Measurements from ENCODE around the gene GRXCR1.

GRXCR1 gene

DNA sequence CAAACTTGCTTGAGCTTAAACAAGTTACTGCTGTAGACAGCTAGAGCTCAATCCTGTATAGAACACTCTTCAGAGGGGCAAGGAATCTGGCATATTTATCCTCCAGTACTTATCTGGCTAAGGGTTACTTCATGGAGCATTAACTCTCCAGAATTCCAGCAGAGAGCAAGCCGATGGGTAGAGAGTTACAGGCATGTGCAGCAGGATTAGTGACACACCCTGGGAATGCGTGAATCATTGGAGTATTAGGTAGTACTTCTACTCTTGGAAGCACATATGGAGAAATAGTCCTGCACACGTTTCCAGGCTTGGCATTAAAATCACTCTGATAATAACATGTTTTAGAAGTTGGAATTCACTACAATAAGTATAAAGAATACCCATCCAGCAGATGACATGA is 35.4 kb downstream of the GRXCR1 start:
- no peak for FAIRE-seq
- DNase-seq (ENCODE audit: low spot score), result no peak

DNA sequence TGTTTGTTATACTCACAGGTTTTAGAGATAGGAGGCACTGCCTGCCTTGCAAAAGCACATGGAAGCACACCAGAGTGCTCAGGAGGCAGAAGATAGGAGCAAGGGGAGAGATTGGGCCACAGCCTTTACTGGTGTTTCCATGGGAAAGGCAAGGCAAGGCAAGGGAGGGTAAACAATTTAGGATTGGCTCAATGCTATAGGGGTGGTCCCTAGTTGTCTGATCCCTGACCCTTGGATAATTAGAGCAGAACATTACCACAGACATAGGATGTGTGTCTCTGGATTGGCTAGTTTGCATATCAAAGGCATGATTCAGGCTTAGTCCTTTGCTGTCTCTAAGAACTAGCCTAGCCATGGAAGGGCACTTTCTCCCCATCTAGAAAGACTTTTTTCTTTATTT is 36.1 kb downstream of the GRXCR1 start:
- no peak for FAIRE-seq
- DNase-seq (ENCODE audit: low spot score), result no peak

DNA sequence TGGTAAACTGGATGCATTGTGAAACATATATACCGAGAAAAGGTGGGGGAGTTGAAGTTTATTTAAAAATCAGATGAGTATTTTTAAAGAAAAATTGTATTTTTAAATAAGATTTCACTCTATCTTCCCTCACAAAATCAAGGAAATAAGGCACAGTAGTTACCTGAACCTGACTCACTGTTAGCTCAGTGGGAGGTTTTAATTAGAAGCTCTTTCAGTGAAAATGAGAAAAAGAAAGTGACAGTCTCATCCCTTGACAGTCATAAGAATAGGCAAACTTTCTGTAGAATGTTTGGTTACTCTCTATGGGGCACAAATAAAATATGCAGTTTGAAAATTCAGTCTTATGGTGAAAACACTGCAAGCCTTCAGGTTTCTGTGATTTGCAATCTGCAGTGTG is 49.7 kb downstream of the GRXCR1 start:
- DNase-seq (ENCODE audit: low spot score) (no peak), FAIRE-seq (no peak)

DNA sequence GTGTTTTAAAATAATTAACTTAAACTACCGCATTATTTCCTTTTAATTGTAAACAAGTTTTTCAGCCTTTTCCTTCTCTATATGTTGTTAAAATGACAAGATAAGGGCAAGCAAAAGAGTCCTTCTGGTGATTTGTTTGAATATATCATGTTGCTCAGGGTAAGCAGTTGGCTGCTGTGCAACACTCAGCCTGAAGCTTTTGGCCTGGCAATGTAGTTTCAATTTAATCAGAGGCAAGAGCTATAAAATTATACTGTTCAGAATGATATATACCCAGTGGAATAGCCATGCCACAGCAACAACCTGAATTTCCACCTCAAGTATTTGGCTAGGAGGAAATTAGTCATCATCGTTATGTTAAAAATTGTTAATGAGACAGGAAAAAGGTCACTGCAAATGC is 53.4 kb downstream of the GRXCR1 start:
- DNase-seq (ENCODE audit: low spot score) (no peak), FAIRE-seq (no peak)

DNA sequence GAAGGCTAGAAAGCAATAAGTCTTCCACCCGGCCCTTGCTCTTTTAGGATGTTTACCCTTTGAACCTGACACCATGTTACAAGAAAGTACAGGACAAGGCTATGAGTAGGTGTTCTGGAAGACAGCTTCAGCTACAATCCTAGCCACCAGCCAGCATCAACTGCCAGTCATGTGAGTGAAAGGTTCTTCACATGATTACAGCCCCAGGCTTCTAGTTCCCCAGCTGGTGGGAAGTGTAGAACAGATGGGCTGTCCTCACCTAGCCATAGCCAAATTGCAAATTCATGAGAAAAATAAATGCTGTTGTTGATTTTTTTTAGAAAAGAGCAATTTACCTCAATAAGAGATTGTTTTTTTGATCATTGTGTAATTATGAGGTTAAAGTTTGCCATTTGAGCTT is 60.8 kb downstream of the GRXCR1 start:
- no peak for DNase-seq (ENCODE audit: low spot score)
- no peak for FAIRE-seq

DNA sequence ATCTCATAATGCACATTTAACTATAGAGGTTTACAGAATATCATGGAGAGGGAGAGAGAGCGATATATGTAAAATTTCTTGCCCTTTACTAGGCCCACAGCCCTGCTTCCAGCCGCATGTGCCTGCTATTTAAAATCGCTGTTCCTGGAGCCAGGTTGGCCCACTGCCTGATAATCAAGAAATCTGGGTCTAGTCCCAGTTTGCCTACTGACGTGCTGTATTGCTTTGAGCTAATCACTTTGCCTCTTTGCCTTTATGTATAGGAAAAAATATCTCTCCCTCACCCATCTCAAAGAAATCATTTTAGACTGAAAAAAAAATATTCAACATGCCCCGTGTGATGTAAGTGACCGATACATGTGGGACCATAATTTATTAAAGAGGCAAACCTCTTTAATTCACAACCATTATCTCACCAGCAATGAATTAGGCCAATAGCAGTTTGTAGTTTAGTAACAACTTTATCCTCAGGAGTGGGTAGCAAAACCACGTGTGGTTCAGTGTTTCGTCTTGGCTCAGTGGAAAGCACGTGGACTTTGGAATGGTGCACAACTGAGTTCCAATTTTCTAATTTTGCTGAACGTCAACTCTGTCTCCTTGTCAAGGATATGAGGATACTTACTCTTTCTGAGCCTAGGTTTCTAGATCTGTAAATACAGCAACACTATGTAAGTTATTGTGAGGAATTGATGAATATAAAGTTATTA is 62.6 kb downstream of the GRXCR1 start:
- FAIRE-seq, result no peak
- DNase-seq (ENCODE audit: low spot score), result no peak

DNA sequence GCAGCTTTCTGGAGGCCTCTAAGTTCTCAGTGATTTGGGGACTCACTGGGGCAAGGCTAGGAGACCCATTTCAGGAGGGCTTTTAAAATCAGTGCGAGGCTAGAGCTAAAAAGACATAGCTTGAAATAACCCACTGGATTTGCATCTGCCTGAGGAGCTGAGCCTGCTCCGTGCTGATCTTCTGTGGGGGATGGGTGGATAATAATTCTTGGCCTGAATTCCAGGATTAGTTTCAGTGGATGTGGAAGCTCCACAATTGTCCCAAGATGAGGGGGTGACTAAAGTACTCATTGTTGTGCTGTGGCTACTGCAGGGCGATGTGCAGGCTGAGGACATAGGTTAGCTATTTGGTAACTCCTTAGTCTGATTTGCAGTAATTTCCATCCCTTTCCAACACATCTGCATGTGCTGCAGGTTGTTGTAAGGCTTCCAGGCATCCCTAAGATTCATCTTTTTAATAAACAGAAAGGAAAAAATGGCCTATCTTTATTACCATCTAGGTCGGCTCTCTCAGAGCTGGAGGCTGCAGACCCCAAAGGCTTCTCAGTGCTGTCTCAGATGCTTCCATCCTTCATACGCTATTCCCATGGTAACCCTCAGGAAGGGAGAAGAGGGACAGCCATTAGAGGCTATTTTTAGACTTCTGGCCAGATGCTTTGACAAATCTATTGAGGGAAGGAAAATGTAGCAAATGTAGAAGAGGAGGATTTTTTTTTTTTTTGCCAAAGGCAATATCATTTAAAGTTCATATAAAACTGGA is 63.4 kb downstream of the GRXCR1 start:
- FAIRE-seq (no peak), DNase-seq (ENCODE audit: low spot score) (no peak)

DNA sequence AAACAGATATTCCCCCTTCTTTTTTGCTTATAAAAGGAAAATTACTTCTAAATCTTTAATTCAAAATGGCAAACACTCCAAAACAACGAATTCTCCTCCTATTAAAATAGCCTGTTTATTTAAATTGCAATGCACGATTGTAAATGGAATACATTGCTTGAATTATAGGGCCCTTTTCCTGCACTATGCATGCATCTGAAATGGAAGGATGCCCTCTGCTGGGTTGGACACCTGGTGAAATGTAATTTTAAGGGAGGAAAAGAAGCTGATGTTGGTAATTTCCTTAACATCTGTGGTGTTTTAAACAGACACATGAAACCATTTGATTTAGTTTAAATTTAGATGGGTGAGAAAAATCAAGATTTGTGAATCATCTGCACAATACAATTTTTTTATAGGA is 72.8 kb downstream of the GRXCR1 start:
- no peak for FAIRE-seq
- no peak for DNase-seq (ENCODE audit: low spot score)

DNA sequence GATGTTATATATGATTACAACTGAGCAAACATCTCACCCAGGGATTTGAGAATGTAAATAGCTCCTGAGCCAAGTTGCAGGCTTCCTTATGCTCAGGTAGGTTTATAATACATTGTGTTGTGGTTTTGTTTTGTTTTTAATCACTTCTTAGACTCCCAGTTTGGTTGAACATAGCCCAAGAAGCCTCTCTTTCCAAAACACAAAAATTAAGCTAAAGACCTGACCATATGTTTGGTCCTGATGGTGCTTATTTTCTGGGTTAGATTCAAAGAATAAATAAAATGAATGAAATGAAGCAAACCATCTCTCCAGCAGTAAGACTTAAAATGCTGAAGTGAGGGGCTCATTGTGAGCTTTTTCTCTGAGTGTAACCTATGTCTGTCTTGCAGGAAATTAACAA is 93.5 kb downstream of the GRXCR1 start:
- DNase-seq (ENCODE audit: low spot score), result no peak
- FAIRE-seq, result no peak

DNA sequence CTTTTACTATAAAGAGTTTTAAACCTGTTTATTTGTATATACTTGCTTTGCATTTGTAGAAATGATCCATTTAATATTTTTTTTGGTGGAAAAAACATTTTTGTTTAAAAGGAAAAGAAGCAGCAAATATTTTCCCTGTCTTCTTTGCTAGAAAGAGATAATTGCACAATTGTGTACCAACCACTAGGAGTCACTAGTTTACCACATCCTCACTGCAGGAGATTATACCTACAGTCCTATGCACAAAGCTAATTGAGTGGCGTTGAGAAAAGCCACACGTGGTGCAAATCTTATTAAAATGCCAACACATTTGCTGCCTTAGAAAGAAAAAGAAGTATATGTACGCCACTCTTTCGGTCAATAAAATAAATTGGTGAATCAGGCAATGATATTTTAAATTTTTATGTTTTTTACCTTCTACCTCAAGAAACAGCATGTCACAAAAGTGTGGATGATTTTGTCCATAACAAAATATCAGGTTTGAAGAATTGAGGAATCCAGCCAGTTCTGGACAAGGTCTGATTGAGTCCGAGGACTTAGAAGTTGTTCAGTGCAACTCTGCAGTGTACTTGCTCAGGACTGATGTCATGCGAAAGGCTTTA is 102.9 kb downstream of the GRXCR1 start:
- DNase-seq (ENCODE audit: low spot score) (peak; percentile 33), FAIRE-seq (peak; percentile 34)

DNA sequence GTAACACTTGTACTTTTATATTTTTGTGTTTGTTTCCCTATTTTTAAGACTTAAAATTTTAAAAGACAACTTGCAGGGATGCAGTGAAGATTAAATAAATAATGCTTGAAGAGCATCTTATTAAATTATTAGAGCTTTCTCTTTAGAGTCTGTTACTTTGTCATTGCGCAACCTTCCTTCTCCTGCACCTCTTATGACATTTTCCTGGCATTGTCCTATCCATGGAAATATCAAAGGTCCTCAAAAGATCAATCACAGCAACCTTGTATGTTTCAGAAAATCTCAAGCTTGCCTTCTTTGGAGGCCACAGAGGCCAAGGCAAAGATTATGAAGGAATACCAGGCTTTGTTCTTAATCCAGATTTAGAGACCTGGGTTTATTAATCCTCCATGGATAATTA is 116.3 kb downstream of the GRXCR1 start:
- FAIRE-seq, result no peak
- no peak for DNase-seq (ENCODE audit: low spot score)

DNA sequence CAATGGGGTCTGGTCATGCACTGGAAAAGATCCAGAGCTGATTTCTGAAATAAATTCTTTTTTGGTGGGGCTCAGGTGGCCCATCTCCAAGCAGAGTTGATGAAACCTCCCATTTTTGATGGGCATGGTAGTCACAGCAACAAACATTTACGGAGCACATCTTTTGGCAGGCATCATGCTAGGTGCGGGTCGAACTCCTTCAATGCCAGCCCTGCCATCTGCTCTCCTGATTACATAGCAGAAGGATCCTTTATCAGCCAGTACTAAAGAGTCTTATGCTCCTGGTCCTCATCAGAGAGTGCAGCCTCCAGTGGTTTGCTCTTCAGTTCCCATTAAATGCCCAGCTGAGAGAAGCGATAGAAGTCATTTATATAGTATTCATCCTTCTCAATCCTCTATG is 121.7 kb downstream of the GRXCR1 start:
- DNase-seq (ENCODE audit: low spot score) (no peak), FAIRE-seq (no peak)

DNA sequence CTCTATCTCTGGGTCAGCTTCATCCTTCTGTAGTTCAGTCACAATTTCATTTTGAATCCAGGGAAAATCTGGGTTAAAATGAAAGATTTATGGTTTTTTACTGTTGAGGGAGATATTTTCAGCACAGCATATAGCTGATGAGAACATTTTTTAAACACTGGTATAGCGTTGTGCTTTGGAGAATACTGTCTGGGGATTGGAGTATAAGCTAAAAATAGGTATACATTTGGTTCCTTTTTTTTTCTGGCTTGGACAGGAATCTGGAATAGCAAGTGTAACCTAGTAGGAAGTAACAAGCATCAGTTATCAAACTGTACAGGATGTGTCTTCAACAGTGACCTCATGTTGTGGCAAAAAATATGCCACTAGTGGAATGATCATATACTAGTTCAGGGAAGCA is 149.1 kb downstream of the GRXCR1 start:
- DNase-seq (ENCODE audit: low spot score) (no peak), FAIRE-seq (no peak)

DNA sequence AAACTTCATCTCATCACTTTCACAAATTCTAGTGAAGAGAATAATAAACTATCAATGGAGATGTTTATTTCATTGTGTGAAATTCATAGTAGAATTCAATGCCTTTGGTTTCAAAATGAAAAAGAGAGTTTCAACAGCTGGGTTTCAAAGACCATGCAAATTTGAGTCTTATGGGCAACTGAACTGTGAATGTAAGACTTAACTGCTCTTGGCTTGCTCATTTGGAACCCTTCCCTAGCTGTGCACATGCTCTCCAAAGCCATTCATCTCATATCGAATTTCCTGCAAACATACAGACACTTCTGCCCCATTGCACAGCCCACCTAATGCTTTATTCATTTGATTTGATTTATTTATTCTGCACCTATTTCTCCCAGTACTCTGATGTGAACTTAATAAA is 154.5 kb downstream of the GRXCR1 start:
- FAIRE-seq (no peak), DNase-seq (ENCODE audit: low spot score) (no peak)

DNA sequence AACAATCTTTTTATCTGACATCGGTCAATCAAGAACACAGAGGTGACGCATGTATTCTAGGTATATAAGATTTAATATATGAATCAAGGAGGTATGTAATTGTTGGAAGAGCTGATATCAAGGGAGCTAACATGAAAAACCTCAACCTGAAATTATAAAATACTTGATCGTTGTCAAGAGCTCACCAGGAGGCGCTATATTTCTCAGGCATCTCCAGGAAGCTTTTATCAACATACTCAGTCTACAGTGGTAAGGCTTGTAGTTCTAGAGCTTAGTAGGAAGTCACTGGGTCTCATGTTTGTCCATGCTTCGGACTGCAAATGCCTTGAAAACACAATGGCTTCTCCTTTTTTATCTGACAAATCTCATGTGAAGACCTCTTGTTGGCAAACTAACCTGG is 156.1 kb downstream of the GRXCR1 start:
- DNase-seq (ENCODE audit: low spot score) (no peak), FAIRE-seq (no peak)

DNA sequence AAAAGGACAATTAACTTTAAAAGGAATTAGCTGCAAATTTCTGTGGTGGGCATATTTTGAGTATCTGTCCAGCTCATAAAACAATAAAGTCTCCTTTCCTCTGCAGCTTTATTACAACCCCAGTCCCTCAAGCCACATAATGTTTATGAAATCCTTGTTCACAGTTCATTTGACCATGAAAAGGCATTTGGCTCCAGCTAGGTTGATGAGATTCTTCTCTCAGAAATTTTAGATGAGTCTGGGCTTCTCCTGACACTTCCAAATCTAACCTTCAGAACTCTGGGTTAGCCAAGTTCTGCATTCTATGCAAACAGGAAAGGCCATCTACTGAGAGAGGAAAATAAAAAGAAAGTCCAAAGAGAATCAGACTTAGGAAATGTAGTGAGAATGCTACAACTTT is 156.8 kb downstream of the GRXCR1 start:
- DNase-seq (ENCODE audit: low spot score) (no peak), FAIRE-seq (no peak)

DNA sequence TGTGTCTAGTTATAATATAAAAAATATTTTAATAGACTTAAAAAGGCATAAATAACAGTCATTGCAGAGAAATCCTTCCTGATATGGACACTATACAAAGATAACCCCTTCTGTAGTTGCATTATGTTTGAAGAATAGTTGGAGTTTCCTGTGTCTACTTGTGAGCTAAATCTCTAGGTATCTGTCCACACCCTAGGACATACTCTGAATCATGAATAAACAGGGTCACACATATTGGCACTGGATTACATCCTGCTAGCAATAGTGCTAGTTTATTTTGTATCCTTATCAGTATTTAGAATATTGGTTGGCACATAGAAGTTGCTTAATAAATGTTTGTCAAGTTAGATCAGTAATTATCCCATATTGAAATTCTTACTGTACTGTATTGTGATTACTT is 173.9 kb downstream of the GRXCR1 start:
- DNase-seq (ENCODE audit: low spot score) (no peak), FAIRE-seq (no peak)

DNA sequence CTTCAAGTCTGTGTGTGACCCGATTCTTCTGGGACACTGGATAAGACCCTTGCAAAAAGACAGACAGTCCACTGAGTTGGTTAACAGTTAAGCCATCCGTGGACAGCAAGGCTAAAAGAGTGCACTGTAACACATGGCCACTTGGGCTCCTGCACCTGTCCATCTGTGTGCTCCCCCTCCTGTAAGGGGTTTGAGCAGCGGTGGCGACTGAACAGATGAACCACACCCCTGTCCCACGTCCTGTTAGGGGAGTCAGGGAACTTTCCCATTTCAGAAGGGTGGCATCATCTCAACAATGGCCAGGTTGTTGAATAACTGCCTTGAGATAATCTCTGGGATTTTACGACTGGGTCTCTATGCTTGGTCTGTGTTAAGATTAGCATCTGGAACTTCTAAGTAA is 178.6 kb downstream of the GRXCR1 start:
- DNase-seq (ENCODE audit: low spot score) (no peak), FAIRE-seq (no peak)

Measured in RCC 7860 (cell line).